Endothelial cell of umbilical vein (primary cell): ENCODE measurements around the gene KCNJ5. TPM values are rescaled to one million over a fixed set of nuclear protein-coding genes. Genes with fewer than 3 reads are reported as not detected.

Experiments used
- BruUV-seq: library from RNA; stranded (reverse); fragments of 400-500 nt; replicated peaks from 2 replicates; lab custom pipeline; 2021; lab: Mats Ljungman, UMichigan
- CTCF ChIA-PET: fragments of 300-600, 350-600 bp; sonication (Branson Sonifier 250); formaldehyde crosslinking; loops from one replicate; lab custom pipeline; 2021; ENCODE audit warnings: antibody characterized with exemption, inconsistent platforms; lab: Charles Lee
- POLR2A ChIA-PET: fragments of 300-600, 350-600 bp; sonication (Branson Sonifier 250); formaldehyde crosslinking; loops from one replicate; lab custom pipeline; 2021; ENCODE audit warnings: antibody characterized with exemption, inconsistent platforms; lab: Charles Lee
- DNase-seq: peaks from one replicate; pipeline ENCODE4 v3.0.0-alpha.2; 2011; ENCODE audit warnings: low read depth, low spot score
- FAIRE-seq: peaks from 2 replicates; lab custom pipeline; 2011; peaks lifted over from hg19 to GRCh38; lab: Jason Lieb, UNC
- H2AFZ ChIP-seq: 2 replicates; pipeline ENCODE4 v1.6.0; 2012; ENCODE audit warnings: low read depth, low read length, control low read depth, inconsistent platforms
- H3K27ac ChIP-seq: 2 replicates; pipeline ENCODE4 v1.5.1; 2011; ENCODE audit warnings: low read depth, mild to moderate bottlenecking, control low read depth, low read length, moderate library complexity; ENCODE audit not compliant: insufficient read depth
- H3K27me3 ChIP-seq, 2 experiments: 2 replicates each; pipeline versions ENCODE4 v1.6.0 to v1.6.1; 2011; ENCODE audit warnings: low read length in 2 of 2, mixed read lengths in 1 of 2; ENCODE audit not compliant: control insufficient read depth in 2 of 2, insufficient read depth in 2 of 2
- H3K36me3 ChIP-seq, 2 experiments: 2 replicates in 1 of 2; 3 replicates in 1 of 2; pipeline ENCODE4 v1.5.1; 2011; ENCODE audit warnings: low read length in 2 of 2, mild to moderate bottlenecking in 1 of 2, moderate library complexity in 1 of 2; ENCODE audit not compliant: control insufficient read depth in 2 of 2, insufficient read depth in 2 of 2; ENCODE audit errors: extremely low read depth in 1 of 2
- H3K4me1 ChIP-seq: 3 replicates; pipeline ENCODE4 v1.5.1; 2011; ENCODE audit warnings: mild to moderate bottlenecking, low read length; ENCODE audit not compliant: control insufficient read depth, insufficient read depth; ENCODE audit errors: extremely low read depth
- H3K4me2 ChIP-seq: 2 replicates; pipeline ENCODE4 v1.6.1; 2011; ENCODE audit warnings: low read length, control low read depth, mixed read lengths; ENCODE audit not compliant: insufficient read depth
- H3K4me3 ChIP-seq, 3 experiments: fragments of 200-600 bp in 1 of 3; sonication (generic), shearing (Covaris generic) in 1 of 3; replicated peaks in 1 of 3; 2 replicates each; pipeline ENCODE4 v1.5.1; 2011 to 2016; ENCODE audit warnings: control low read depth in 3 of 3, low read length in 3 of 3, mild to moderate bottlenecking in 2 of 3, inconsistent platforms in 1 of 3, low read depth in 1 of 3, moderate library complexity in 1 of 3; ENCODE audit not compliant: insufficient read depth in 1 of 3
- H3K79me2 ChIP-seq: 2 replicates; pipeline ENCODE4 v1.6.0; 2012; ENCODE audit warnings: low read length, inconsistent platforms; ENCODE audit not compliant: control insufficient read depth, insufficient read depth
- H3K9ac ChIP-seq: replicated peaks from 2 replicates; pipeline ENCODE3; 2011; ENCODE audit warnings: low read length, control low read depth; ENCODE audit not compliant: insufficient read depth; ENCODE audit errors: extremely low read depth
- H3K9me1 ChIP-seq: replicated peaks from 3 replicates; pipeline ENCODE4 v1.6.0; 2011; ENCODE audit warnings: mild to moderate bottlenecking, low read length; ENCODE audit not compliant: control insufficient read depth, insufficient read depth; ENCODE audit errors: extremely low read depth
- H3K9me3 ChIP-seq: replicated peaks from 2 replicates; pipeline ENCODE4 v1.5.1; 2012; ENCODE audit warnings: low read length, inconsistent platforms; ENCODE audit not compliant: control insufficient read depth, insufficient read depth
- H4K20me1 ChIP-seq: replicated peaks from 2 replicates; pipeline ENCODE3; 2011; ENCODE audit warnings: mild to moderate bottlenecking, low read length; ENCODE audit not compliant: control insufficient read depth, insufficient read depth; ENCODE audit errors: extremely low read depth
- CTCF ChIP-seq, 2 donors: IDR thresholded peaks; 1 replicate in 1 of 2; 2 replicates in 1 of 2; pipeline ENCODE4 v1.5.1; 2011; ENCODE audit warnings: low read length in 2 of 2, mild to moderate bottlenecking in 2 of 2, moderate library complexity in 2 of 2, control low read depth in 1 of 2, inconsistent platforms in 1 of 2, low read depth in 1 of 2; ENCODE audit not compliant: insufficient read depth in 1 of 2; ENCODE audit errors: extremely low read depth in 1 of 2
- EZH2 ChIP-seq: IDR thresholded peaks from 2 replicates; pipeline ENCODE4 v1.6.1; 2012; ENCODE audit warnings: borderline replicate concordance, low read depth, mild to moderate bottlenecking, moderate library complexity, low read length, inconsistent platforms; ENCODE audit not compliant: severe bottlenecking
- dilution Hi-C: fragments of 300-500 bp; cut with MboI; formaldehyde crosslinking; loops from one replicate; pipeline ENCODE4 v1.15.0; 2019; ENCODE audit warnings: low sequenced_read_pairs; ENCODE audit not compliant: extremely low pct_ligation_motif_present
- intact Hi-C: fragments of 100-400 bp; cut with micrococcal nuclease; formaldehyde crosslinking; loops from one replicate; pipeline ENCODE4 v1.10.0; 2022
- polyA plus RNA-seq, 4 experiments: library from polyadenylated mRNA; depleted of rRNA in 3 of 4; stranded (reverse) in 3 of 4; unstranded in 1 of 4; fragments of >200 nt; gene quantifications; 2 replicates each; pipeline versions ENCODE4 v1.2.1 to v1.2.3, GENCODE V29; 2011 to 2012; ENCODE audit warnings: missing spikeins in 1 of 4
- total RNA-seq: library from RNA; stranded (reverse); gene quantifications from 2 replicates; pipeline ENCODE4 v1.2.3, GENCODE V29; 2021

KCNJ5 gene
- total and polyA plus RNA-seq, 2 donors (not counting 3 experiments of a cell fraction or from before 2014, with no cell fraction given) = 0.13 TPM; not detected in 1

GRCh38 chr11:128859563-128860441, 31.4 kb upstream of the KCNJ5 start:
- Histone ChIP-seq H3K4me1 (peaks cover 2% of the 10 kb centered on the region), H3K9me3 (no peaks in the 10 kb centered on the region), H3K36me3 (no peaks in the 10 kb centered on the region), H3K27me3 (no peaks in the 10 kb centered on the region), H3K9ac (no peak overlapping the region), H3K27ac (no peak overlapping the region), H3K9me1 (no peaks in the 10 kb centered on the region), H4K20me1 (no peaks in the 10 kb centered on the region), H2AFZ (peak overlapping the region; percentile 78), H3K4me2 (no peak overlapping the region), H3K79me2 (no peaks in the 10 kb centered on the region), H3K4me3 (no peak overlapping the region)
- FAIRE-seq (peak; percentile 78), DNase-seq (peak; percentile 74)
- intact Hi-C loops (loop anchor here (1.0 to 2.0 kb wide), 5 partner anchors 29 to 829 kb away; no protein-coding TSS in a partner anchor), dilution Hi-C loops (no loop called here)
- ChIA-PET POLR2A (no interaction called here), CTCF (interaction anchor here (0.7 to 2.5 kb wide), 5 partner anchors 10 to 702 kb away, joined by 3 to 19 read pairs (median 4); no protein-coding TSS in a partner anchor)
- TF ChIP-seq CTCF (IDR thresholded peaks at IDR 0.05; ENCODE audit: extremely low read depth in 1 of 2, insufficient read depth in 1 of 2, low read depth in 1 of 2, low read length in 2 of 2) (peak; percentile 97 to 99), EZH2 (no peak)
- no TSS peak for BruUV-seq
